Ovary (tissue), 3 donors: Measurements from ENCODE around the gene FAM53A.

Experiments
- CTCF ChIP-seq, 3 donors: fragments of 450-650 bp in 2 of 3; fragments of 200-600 bp in 1 of 3; IDR thresholded peaks; one replicate each; pipeline versions ENCODE4 v1.5.1 to v1.8.0; 2016 to 2022; ENCODE audit warnings: antibody characterized with exemption in 3 of 3, mild to moderate bottlenecking in 1 of 3
- POLR2A ChIP-seq: fragments of 450-650 bp; IDR thresholded peaks from one replicate; pipeline ENCODE4 v1.6.1; 2017; ENCODE audit warnings: antibody characterized with exemption, mild to moderate bottlenecking, moderate library complexity
- donor health status: DM: no; HTN: no; CAD: no.

- TF ChIP-seq CTCF (IDR thresholded peaks at IDR 0.05) (no peak), POLR2A (no peak)
Measured at GRCh38 chr4:1714303-1715001, 30.3 kb upstream of the FAM53A start.
